GM12878 (cell line): ENCODE measurements around the gene XRRA1. TPM values are rescaled to one million over a fixed set of nuclear protein-coding genes. Genes with fewer than 3 reads are reported as not detected.

Experiments used
- ATAC-seq: fragments of 200-7000 bp; cut with Tn5 transposase; 3 replicates; pipeline ENCODE4 v1.9.1; 2020; ENCODE audit warnings: mild to moderate bottlenecking, moderate library complexity
- BruUV-seq: library from RNA; stranded (reverse); fragments of 400-500 nt; replicated peaks from 2 replicates; lab custom pipeline; 2021; lab: Mats Ljungman, UMichigan
- CTCF ChIA-PET: fragments of 300-600 bp; sonication (Branson Sonifier 250); formaldehyde crosslinking; extraction: SDS; loops from one replicate; lab custom pipeline; 2021; ENCODE audit warnings: inconsistent platforms; lab: Yijun Ruan, JAX
- POLR2A ChIA-PET: fragments of 350-600 bp; formaldehyde crosslinking; extraction: SDS; loops from one replicate; lab custom pipeline; 2021; ENCODE audit warnings: inconsistent platforms; lab: Charles Lee
- RAD21 ChIA-PET: fragments of 300-600 bp; sonication (Branson Sonifier 250); formaldehyde crosslinking; loops from one replicate; lab custom pipeline; 2023; ENCODE audit warnings: antibody characterized with exemption; ENCODE audit not compliant: unreplicated experiment; lab: Charles Lee
- SMC1A ChIA-PET: fragments of 300-600 bp; sonication (Branson Sonifier 250); formaldehyde crosslinking; loops from one replicate; lab custom pipeline; 2023; ENCODE audit not compliant: unreplicated experiment, uncharacterized antibody; lab: Charles Lee
- DNase-seq: peaks from one replicate; pipeline ENCODE4 v3.0.0-alpha.2; 2011; ENCODE audit warnings: low read depth, low spot score
- FAIRE-seq: peaks from 3 replicates; lab custom pipeline; 2011; peaks lifted over from hg19 to GRCh38; lab: Jason Lieb, UNC
- H2AFZ ChIP-seq: 2 replicates; pipeline ENCODE4 v1.6.0; 2011; ENCODE audit warnings: low read depth, low read length, control low read depth; ENCODE audit not compliant: control insufficient read depth
- H3K27ac ChIP-seq: 2 replicates; pipeline ENCODE4 v1.5.1; 2011; ENCODE audit warnings: control low read depth; ENCODE audit not compliant: control insufficient read depth, insufficient read depth
- H3K27me3 ChIP-seq, 2 experiments: replicated peaks in 1 of 2; 2 replicates each; pipeline versions ENCODE4 v1.6.0 to v1.6.1; 2011; ENCODE audit warnings: low read length in 1 of 2; ENCODE audit not compliant: control insufficient read depth in 2 of 2, insufficient read depth in 2 of 2
- H3K36me3 ChIP-seq, 2 experiments: 2 replicates each; pipeline ENCODE4 v1.5.1; 2011; ENCODE audit warnings: low read length in 1 of 2; ENCODE audit not compliant: control insufficient read depth in 2 of 2, insufficient read depth in 2 of 2
- H3K4me1 ChIP-seq: 2 replicates; pipeline ENCODE4 v1.6.1; 2011; ENCODE audit warnings: mild to moderate bottlenecking, low read length, moderate library complexity, mixed read lengths; ENCODE audit not compliant: control insufficient read depth, insufficient read depth
- H3K4me2 ChIP-seq: 2 replicates; pipeline ENCODE4 v1.6.0; 2011; ENCODE audit warnings: control low read depth; ENCODE audit not compliant: control insufficient read depth, insufficient read depth
- H3K4me3 ChIP-seq: fragments of 200-600 bp; sonication (generic); 2 replicates; pipeline ENCODE4 v1.5.1; 2016
- H3K79me2 ChIP-seq: 2 replicates; pipeline ENCODE4 v1.6.0; 2011; ENCODE audit warnings: low read length; ENCODE audit not compliant: control insufficient read depth, insufficient read depth
- H3K9ac ChIP-seq: 2 replicates; pipeline ENCODE4 v1.8.0; 2011; ENCODE audit warnings: low read length, control low read depth, mixed read lengths; ENCODE audit not compliant: control insufficient read depth, insufficient read depth
- H3K9me3 ChIP-seq: replicated peaks from 3 replicates; pipeline ENCODE4 v1.5.1; 2011; ENCODE audit warnings: mild to moderate bottlenecking, low read length; ENCODE audit not compliant: control insufficient read depth, insufficient read depth
- H4K20me1 ChIP-seq: 2 replicates; pipeline ENCODE4 v1.6.0; 2011; ENCODE audit not compliant: control insufficient read depth, insufficient read depth
- BMI1 ChIP-seq: fragments of 450-650 bp; IDR thresholded peaks from 2 replicates; pipeline ENCODE4 v1.6.1; 2016; ENCODE audit warnings: mild to moderate bottlenecking, moderate library complexity, borderline replicate concordance
- CBFB ChIP-seq: IDR thresholded peaks from 2 replicates; pipeline ENCODE4 v1.6.1; 2016; ENCODE audit warnings: antibody characterized with exemption, low read depth
- CREM ChIP-seq: IDR thresholded peaks from 2 replicates; pipeline ENCODE4 v1.6.1; 2014; ENCODE audit warnings: antibody characterized with exemption, low read depth
- CTCF ChIP-seq, 3 experiments: IDR thresholded peaks in 2 of 3; conservative IDR thresholded peaks in 1 of 3; 2 replicates each; pipeline ENCODE4 v1.5.1; 2011; ENCODE audit warnings: low read depth in 3 of 3, low read length in 3 of 3, mild to moderate bottlenecking in 3 of 3, control low read depth in 2 of 3, moderate library complexity in 2 of 3, inconsistent platforms in 1 of 3, mixed read lengths in 1 of 3; ENCODE audit not compliant: control insufficient read depth in 2 of 3, insufficient read depth in 1 of 3; ENCODE audit errors: extremely low read depth in 1 of 3
- MEF2A ChIP-seq: IDR thresholded peaks from 2 replicates; pipeline ENCODE4 v1.6.1; 2011; ENCODE audit warnings: low read depth, mild to moderate bottlenecking, low read length, moderate library complexity; ENCODE audit not compliant: insufficient read depth
- NFYA ChIP-seq: IDR thresholded peaks from 2 replicates; pipeline ENCODE4 v1.6.1; 2011; ENCODE audit warnings: low read depth, mild to moderate bottlenecking, low read length, improper control_type of control experiment, borderline replicate concordance
- PBX3 ChIP-seq: IDR thresholded peaks from 2 replicates; pipeline ENCODE4 v1.6.1; 2011; ENCODE audit warnings: mild to moderate bottlenecking, low read depth, low read length, moderate library complexity; ENCODE audit not compliant: insufficient replicate concordance
- TBL1XR1 ChIP-seq: IDR thresholded peaks from 2 replicates; pipeline ENCODE4 v1.6.1; 2012; ENCODE audit warnings: low read depth, low read length, improper control_type of control experiment
- WGBS: methylation state at CpG from one replicate; pipeline ENCODE4 v1.1.6; 2016; ENCODE audit warnings: low lambda C conversion rate; ENCODE audit not compliant: insufficient replicate concordance, insufficient coverage; ENCODE audit errors: missing lambda C conversion rate; 5-methylcytosine and 5-hydroxymethylcytosine counted together
- in situ Hi-C: fragments of 300-500 bp; cut with MboI; formaldehyde crosslinking; loops from 9 replicates; pipeline ENCODE4 v1.14.3; 2018; ENCODE audit warnings: mixed read lengths
- intact Hi-C: fragments of 100-400 bp; cut with micrococcal nuclease; formaldehyde crosslinking; loops from one replicate; pipeline ENCODE4 v1.14.2; 2022; ENCODE audit not compliant: unreplicated experiment
- polyA plus RNA-seq, 11 experiments: library from polyadenylated mRNA; depleted of rRNA in 4 of 11; unstranded in 6 of 11; stranded (reverse) in 5 of 11; fragments of >200 nt; fragmentation: Nextera tagmentation in 4 of 11; fragmentation: Illumina TruSeq in 1 of 11; extraction: Ambion mirVana in 4 of 11; extraction: Trizol in 1 of 11; gene quantifications; 1 replicate in 1 of 11; 2 replicates in 10 of 11; pipeline versions ENCODE4 v1.2.1 to v1.2.3, GENCODE V29; 2011 to 2016; ENCODE audit warnings: inconsistent platforms in 2 of 11, missing spikeins in 2 of 11, low read depth in 1 of 11
- total RNA-seq, 4 experiments: library from RNA; depleted of rRNA in 3 of 4; stranded (reverse); fragments of >200 nt in 3 of 4; fragmentation: Illumina TruSeq in 1 of 4; extraction: Trizol in 1 of 4; gene quantifications; 2 replicates each; pipeline versions ENCODE4 v1.2.1 to v1.2.3, GENCODE V29; 2013 to 2021
- TF ChIP-seq, protein P1 (sequence below): fragments of 450-650 bp; IDR thresholded peaks from 2 replicates; pipeline ENCODE4 v1.6.1; 2017; ENCODE audit warnings: antibody characterized with exemption, mild to moderate bottlenecking, moderate library complexity

XRRA1 gene
- total and polyA plus RNA-seq, 10 of the 15 experiments (the other 5 are each of a cell fraction or from before 2014, with no cell fraction given): 2.5 to 8.8 (median 4.6) TPM

DNA sequence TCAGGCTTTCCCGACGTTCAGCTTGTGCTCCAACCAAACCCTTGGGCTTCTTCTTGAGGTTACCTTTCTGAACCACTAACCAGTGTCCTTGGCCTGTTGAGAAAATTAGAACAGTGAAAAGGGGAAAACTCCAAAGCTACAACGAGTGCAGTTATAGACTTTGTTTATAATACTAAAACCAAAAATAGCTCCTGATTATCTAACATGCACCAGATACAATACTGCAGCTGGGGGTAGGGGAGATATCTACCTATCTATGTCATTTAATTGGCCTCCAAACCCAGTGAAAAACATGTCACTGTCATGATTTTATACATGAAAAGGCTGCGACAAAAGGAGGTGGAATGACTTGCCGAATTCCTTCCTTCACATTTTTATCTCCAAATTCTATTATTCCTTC lies 11.9 kb downstream of the XRRA1 start (continued):
- TF ChIP-seq, protein P1, sequence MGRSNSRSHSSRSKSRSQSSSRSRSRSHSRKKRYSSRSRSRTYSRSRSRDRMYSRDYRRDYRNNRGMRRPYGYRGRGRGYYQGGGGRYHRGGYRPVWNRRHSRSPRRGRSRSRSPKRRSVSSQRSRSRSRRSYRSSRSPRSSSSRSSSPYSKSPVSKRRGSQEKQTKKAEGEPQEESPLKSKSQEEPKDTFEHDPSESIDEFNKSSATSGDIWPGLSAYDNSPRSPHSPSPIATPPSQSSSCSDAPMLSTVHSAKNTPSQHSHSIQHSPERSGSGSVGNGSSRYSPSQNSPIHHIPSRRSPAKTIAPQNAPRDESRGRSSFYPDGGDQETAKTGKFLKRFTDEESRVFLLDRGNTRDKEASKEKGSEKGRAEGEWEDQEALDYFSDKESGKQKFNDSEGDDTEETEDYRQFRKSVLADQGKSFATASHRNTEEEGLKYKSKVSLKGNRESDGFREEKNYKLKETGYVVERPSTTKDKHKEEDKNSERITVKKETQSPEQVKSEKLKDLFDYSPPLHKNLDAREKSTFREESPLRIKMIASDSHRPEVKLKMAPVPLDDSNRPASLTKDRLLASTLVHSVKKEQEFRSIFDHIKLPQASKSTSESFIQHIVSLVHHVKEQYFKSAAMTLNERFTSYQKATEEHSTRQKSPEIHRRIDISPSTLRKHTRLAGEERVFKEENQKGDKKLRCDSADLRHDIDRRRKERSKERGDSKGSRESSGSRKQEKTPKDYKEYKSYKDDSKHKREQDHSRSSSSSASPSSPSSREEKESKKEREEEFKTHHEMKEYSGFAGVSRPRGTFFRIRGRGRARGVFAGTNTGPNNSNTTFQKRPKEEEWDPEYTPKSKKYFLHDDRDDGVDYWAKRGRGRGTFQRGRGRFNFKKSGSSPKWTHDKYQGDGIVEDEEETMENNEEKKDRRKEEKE: no peak
- TF ChIP-seq MEF2A (no peak), CREM (no peak), BMI1 (no peak), TBL1XR1 (no peak), CTCF (IDR thresholded peaks at IDR 0.05 in 2 of 3, conservative IDR thresholded peaks at IDR 0.05 in 1 of 3; ENCODE audit: control insufficient read depth in 2 of 3, extremely low read depth in 1 of 3, insufficient read depth in 1 of 3, low read depth in 3 of 3, low read length in 3 of 3) (no peak)

DNA sequence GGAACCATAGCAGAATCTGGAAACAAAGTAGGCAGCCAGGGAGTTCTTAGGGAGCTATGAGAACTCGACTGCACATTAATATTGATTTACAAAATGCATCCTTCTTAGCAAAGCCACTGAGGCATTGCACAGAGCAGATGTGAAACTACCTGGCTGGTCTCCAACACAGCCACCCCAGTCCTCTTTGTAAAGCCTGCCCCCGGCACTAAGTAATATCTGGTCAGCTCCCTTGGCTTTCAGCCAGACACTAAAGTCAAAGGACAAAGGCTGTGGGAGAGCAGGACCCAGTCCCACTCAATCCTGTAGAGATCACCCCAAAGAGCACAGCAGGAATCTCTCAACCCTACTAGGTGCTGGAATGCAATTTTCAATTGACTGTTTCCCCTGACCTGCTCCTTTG lies 12.8 kb downstream of the XRRA1 start:
- no peak overlapping the region for H3K9ac ChIP-seq
- H3K4me3 ChIP-seq: no peak overlapping the region
- peaks cover 10% of the 10 kb centered on the region for H3K4me1 ChIP-seq
- H4K20me1 ChIP-seq: no peaks in the 10 kb centered on the region
- no peak for DNase-seq
- BruUV-seq: no TSS peak
- FAIRE-seq: peak; percentile 54
- H2AFZ ChIP-seq: no peak overlapping the region
- WGBS: 0% methylated on average over 2 of the region's 2 CpGs
- H3K27me3 ChIP-seq: no peaks in the 10 kb centered on the region
- H3K79me2 ChIP-seq: no peaks in the 10 kb centered on the region
- H3K9me3 ChIP-seq: no peaks in the 10 kb centered on the region
- ChIA-PET CTCF (interaction anchor here (0.6 to 2.4 kb wide), 5 partner anchors 54 to 314 kb away, joined by 3 to 10 read pairs (median 3); no protein-coding TSS in a partner anchor), POLR2A (no interaction called here), RAD21 (interaction anchor here (0.6 to 1.0 kb wide), 3 partner anchors 10 to 66 kb away, joined by 3 read pairs; no protein-coding TSS in a partner anchor), SMC1A (interaction anchor here (0.9 kb wide), 1 partner anchor 312 kb away, joined by 3 read pairs; no protein-coding TSS in a partner anchor)
- peak; percentile 68 for ATAC-seq
- no peak overlapping the region for H3K4me2 ChIP-seq
- in situ Hi-C loops (no loop called here), intact Hi-C loops (no loop called here)
- peaks cover 2% of the 10 kb centered on the region in 2 experiments; a peak in 2 of 4 replicates for H3K36me3 ChIP-seq
- H3K27ac ChIP-seq: no peak overlapping the region
- TF ChIP-seq CBFB: no peak
- TF ChIP-seq NFYA: no peak
- no peak for TF ChIP-seq PBX3
